ENCODE measurements around the gene TMEM178B.

DNA sequence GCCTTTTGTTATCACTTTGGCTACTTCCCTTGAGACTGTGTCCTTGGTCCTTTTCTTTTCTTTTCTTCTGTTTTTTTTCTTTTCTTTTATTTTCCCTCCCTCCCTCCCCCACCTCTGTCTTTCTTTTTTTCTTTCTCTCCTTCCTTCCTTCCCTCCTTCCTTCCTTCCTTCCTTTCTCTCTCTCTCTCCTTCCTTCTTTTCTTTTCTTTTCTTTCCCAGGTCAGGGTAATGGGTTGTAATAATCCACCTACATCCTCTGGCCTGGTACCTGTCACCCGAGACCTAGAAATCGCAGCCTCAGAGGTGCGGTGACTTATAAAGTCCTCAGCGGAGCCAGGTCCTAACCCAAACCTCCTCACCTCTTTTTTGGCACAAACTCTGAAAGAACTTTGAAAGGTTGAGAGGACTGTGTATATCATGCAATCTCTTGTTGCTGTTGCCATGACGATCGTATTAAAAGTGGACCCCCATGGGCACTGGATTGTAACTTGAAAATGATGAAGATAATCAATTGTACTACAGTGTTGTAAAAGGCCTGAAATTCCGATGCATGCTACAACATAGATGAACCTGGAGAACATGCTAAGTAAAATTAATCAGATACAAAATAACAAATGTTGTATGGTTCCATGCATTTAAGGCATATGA lies 336.6 kb downstream of the TMEM178B start:
- TF ChIP-seq, protein P1, sequence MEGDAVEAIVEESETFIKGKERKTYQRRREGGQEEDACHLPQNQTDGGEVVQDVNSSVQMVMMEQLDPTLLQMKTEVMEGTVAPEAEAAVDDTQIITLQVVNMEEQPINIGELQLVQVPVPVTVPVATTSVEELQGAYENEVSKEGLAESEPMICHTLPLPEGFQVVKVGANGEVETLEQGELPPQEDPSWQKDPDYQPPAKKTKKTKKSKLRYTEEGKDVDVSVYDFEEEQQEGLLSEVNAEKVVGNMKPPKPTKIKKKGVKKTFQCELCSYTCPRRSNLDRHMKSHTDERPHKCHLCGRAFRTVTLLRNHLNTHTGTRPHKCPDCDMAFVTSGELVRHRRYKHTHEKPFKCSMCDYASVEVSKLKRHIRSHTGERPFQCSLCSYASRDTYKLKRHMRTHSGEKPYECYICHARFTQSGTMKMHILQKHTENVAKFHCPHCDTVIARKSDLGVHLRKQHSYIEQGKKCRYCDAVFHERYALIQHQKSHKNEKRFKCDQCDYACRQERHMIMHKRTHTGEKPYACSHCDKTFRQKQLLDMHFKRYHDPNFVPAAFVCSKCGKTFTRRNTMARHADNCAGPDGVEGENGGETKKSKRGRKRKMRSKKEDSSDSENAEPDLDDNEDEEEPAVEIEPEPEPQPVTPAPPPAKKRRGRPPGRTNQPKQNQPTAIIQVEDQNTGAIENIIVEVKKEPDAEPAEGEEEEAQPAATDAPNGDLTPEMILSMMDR (optimal IDR thresholded peaks at IDR 0.05 in 1 of 3, IDR thresholded peaks at IDR 0.05 in 1 of 3, conservative IDR thresholded peaks at IDR 0.05 in 1 of 3; ENCODE audit: extremely low read depth in 1 of 3, insufficient read depth in 2 of 3, low read length in 3 of 3), result no peak
- no peak for TF ChIP-seq EZH2 (IDR thresholded peaks at IDR 0.05; ENCODE audit: low read length)
